K562 (cell line): Measurements from ENCODE around the gene HSPA1L. TPM values are rescaled to one million over a fixed set of nuclear protein-coding genes. Genes with fewer than 3 reads are reported as not detected.

Experiments used
- DMBX1 ChIP-seq: fragments of 250-450 bp; sonication (Bioruptor Pico); IDR thresholded peaks from 2 replicates; pipeline ENCODE4 v1.8.0; 2022; ENCODE audit warnings: inconsistent platforms, mild to moderate bottlenecking, moderate library complexity, borderline replicate concordance
- EZH2 ChIP-seq: IDR thresholded peaks from 2 replicates; pipeline ENCODE4 v1.6.1; 2012; ENCODE audit warnings: low read depth, mild to moderate bottlenecking, inconsistent platforms, low read length, borderline replicate concordance
- GABPA ChIP-seq: fragments of 200-800 bp; sonication (Bioruptor generic); conservative IDR thresholded peaks from 2 replicates; pipeline ENCODE4 v1.6.1; 2016; ENCODE audit warnings: low read depth, missing genetic modification characterization, missing compliant biosample characterization
- KDM2B ChIP-seq: fragments of 250-450 bp; sonication (Bioruptor Pico); IDR thresholded peaks from 2 replicates; pipeline ENCODE4 v1.8.0; 2021; ENCODE audit warnings: mild to moderate bottlenecking, moderate library complexity
- KLF1 ChIP-seq: fragments of 450-650 bp; IDR thresholded peaks from 2 replicates; pipeline ENCODE4 v1.6.1; 2016; ENCODE audit warnings: missing genetic modification characterization, missing compliant biosample characterization
- NEUROD1 ChIP-seq: fragments of 150-350 bp; IDR thresholded peaks from 2 replicates; pipeline ENCODE4 v1.6.1; 2014; ENCODE audit warnings: borderline replicate concordance, low read length, low read depth; ENCODE audit not compliant: partially characterized antibody
- RAD21 ChIP-seq, 2 experiments: fragments of 250-450 bp in 1 of 2; fragments of 450-650 bp in 1 of 2; sonication (Bioruptor Pico) in 1 of 2; formaldehyde crosslinking in 1 of 2; IDR thresholded peaks in 1 of 2; conservative IDR thresholded peaks in 1 of 2; 2 replicates each; pipeline versions ENCODE4 v1.4.0 to v1.8.0; 2020 to 2022; ENCODE audit warnings: mild to moderate bottlenecking in 2 of 2, moderate library complexity in 1 of 2
- RBM22 ChIP-seq: fragments of 200-400 bp; formaldehyde crosslinking; IDR thresholded peaks from 2 replicates; pipeline ENCODE4 v1.6.1; 2018; ENCODE audit warnings: low read length, low read depth; ENCODE audit not compliant: poor library complexity, severe bottlenecking
- SMAD3 ChIP-seq: fragments of 450-650 bp; formaldehyde crosslinking; conservative IDR thresholded peaks from 2 replicates; pipeline ENCODE4 v1.4.0; 2020; ENCODE audit warnings: mild to moderate bottlenecking
- SUPT5H ChIP-seq: fragments of 450-650 bp; IDR thresholded peaks from 2 replicates; pipeline ENCODE4 v1.6.1; 2016
- TAF1 ChIP-seq: IDR thresholded peaks from 2 replicates; pipeline ENCODE4 v1.6.1; 2011; ENCODE audit warnings: mild to moderate bottlenecking, low read length, moderate library complexity; ENCODE audit not compliant: insufficient read depth, control insufficient read depth, severe bottlenecking; ENCODE audit errors: extremely low read depth
- TOE1 ChIP-seq, 2 experiments: fragments of 450-650 bp in 1 of 2; sonication (generic) in 1 of 2; formaldehyde crosslinking in 1 of 2; IDR thresholded peaks; 2 replicates each; pipeline versions ENCODE4 v1.7.1 to v1.8.0; 2016 to 2022; ENCODE audit warnings: borderline replicate concordance in 2 of 2, mild to moderate bottlenecking in 2 of 2, antibody characterized with exemption in 1 of 2, inconsistent platforms in 1 of 2, low read depth in 1 of 2, missing genetic modification reagents in 1 of 2, moderate library complexity in 1 of 2
- polyA plus RNA-seq, 8 experiments: library from polyadenylated mRNA; depleted of rRNA in 4 of 8; stranded (reverse) in 5 of 8; unstranded in 3 of 8; fragments of >200 nt; fragmentation: Nextera tagmentation in 2 of 8; fragmentation: Illumina TruSeq in 1 of 8; extraction: Ambion mirVana in 2 of 8; extraction: Trizol in 1 of 8; gene quantifications; 2 replicates each; pipeline versions ENCODE4 v1.2.1 to v1.2.3, GENCODE V29; 2011 to 2014; ENCODE audit warnings: inconsistent platforms in 1 of 8, missing spikeins in 1 of 8
- total RNA-seq, 7 experiments: library from RNA; depleted of rRNA in 6 of 7; stranded (reverse); fragments of >200 nt in 6 of 7; fragmentation: Illumina TruSeq in 2 of 7; extraction: Trizol in 2 of 7; gene quantifications; 2 replicates each; pipeline versions ENCODE4 v1.2.1 to v1.2.3, GENCODE V29; 2011 to 2021; ENCODE audit warnings: low replicate concordance in 1 of 7
- TF ChIP-seq, protein P1 (sequence below): fragments of 250-450 bp; sonication (Bioruptor Pico); IDR thresholded peaks from 2 replicates; pipeline ENCODE4 v1.5.0; 2022; ENCODE audit warnings: mild to moderate bottlenecking
- TF ChIP-seq, protein P2 (sequence below): sonication (generic); formaldehyde crosslinking; IDR thresholded peaks from 2 replicates; pipeline ENCODE4 v1.8.0; 2023; ENCODE audit warnings: missing genetic modification reagents, mild to moderate bottlenecking, borderline replicate concordance
- TF ChIP-seq, protein P3 (sequence below): fragments of 250-450 bp; sonication (Bioruptor Pico); IDR thresholded peaks from 2 replicates; pipeline ENCODE4 v1.4.0; 2020; ENCODE audit warnings: borderline replicate concordance

Gene HSPA1L
- total and polyA plus RNA-seq, 9 of the 15 experiments (the other 6 are each of a cell fraction or from before 2014, with no cell fraction given) = 0.14 to 2.1 (median 1.3) TPM

DNA sequence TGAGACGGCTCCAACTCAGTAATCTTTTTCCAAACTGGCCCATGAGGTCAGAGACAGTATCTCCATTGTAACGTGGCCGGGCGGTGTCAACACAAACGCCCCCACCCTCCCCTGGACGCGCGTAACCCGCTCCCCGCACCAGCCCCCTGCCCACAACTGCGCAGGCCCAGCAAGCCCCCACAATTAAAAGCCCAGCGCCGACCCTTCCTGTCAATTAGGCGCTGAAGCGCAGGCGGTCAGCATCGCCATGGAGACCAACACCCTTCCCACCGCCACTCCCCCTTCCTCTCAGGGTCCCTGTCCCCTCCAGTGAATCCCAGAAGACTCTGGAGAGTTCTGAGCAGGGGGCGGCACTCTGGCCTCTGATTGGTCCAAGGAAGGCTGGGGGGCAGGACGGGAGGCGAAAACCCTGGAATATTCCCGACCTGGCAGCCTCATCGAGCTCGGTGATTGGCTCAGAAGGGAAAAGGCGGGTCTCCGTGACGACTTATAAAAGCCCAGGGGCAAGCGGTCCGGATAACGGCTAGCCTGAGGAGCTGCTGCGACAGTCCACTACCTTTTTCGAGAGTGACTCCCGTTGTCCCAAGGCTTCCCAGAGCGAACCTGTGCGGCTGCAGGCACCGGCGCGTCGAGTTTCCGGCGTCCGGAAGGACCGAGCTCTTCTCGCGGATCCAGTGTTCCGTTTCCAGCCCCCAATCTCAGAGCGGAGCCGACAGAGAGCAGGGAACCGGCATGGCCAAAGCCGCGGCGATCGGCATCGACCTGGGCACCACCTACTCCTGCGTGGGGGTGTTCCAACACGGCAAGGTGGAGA, at the start of gene HSPA1L, which contains the start of gene HSPA1A (continued):
- TF ChIP-seq, protein P1, sequence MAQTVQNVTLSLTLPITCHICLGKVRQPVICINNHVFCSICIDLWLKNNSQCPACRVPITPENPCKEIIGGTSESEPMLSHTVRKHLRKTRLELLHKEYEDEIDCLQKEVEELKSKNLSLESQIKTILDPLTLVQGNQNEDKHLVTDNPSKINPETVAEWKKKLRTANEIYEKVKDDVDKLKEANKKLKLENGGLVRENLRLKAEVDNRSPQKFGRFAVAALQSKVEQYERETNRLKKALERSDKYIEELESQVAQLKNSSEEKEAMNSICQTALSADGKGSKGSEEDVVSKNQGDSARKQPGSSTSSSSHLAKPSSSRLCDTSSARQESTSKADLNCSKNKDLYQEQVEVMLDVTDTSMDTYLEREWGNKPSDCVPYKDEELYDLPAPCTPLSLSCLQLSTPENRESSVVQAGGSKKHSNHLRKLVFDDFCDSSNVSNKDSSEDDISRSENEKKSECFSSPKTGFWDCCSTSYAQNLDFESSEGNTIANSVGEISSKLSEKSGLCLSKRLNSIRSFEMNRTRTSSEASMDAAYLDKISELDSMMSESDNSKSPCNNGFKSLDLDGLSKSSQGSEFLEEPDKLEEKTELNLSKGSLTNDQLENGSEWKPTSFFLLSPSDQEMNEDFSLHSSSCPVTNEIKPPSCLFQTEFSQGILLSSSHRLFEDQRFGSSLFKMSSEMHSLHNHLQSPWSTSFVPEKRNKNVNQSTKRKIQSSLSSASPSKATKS (CRISPR knock-in tag) = peak; percentile 43; the same call in 1 of the 2 replicates
- TF ChIP-seq RAD21 (CRISPR knock-in tag; conservative IDR thresholded peaks at IDR 0.05 in 1 of 2, IDR thresholded peaks at IDR 0.05 in 1 of 2) (peak; percentile 16 to 30; a peak in 3 of 4 replicates), SMAD3 (CRISPR knock-in tag) (peak; percentile 81; the same call in 1 of the 2 replicates), NEUROD1 (peak; percentile 87), TOE1 (IDR thresholded peaks at IDR 0.05; ENCODE audit: borderline replicate concordance) (no peak), TOE1 (CRISPR knock-in tag; IDR thresholded peaks at IDR 0.05; ENCODE audit: borderline replicate concordance, low read depth) (peak; percentile 98; the same call in 1 of the 2 replicates), TAF1 (peak; percentile 98), EZH2 (no peak), KDM2B (CRISPR knock-in tag) (peak; percentile 92), RBM22 (peak; percentile 87), SUPT5H (peak; percentile 100), DMBX1 (CRISPR knock-in tag) (0 out of 2 replicates have a peak, but pooled peaks have one; percentile 27), KLF1 (tag) (peak; percentile 44; the same call in 1 of the 2 replicates), GABPA (no peak)
- TF ChIP-seq, protein P2, sequence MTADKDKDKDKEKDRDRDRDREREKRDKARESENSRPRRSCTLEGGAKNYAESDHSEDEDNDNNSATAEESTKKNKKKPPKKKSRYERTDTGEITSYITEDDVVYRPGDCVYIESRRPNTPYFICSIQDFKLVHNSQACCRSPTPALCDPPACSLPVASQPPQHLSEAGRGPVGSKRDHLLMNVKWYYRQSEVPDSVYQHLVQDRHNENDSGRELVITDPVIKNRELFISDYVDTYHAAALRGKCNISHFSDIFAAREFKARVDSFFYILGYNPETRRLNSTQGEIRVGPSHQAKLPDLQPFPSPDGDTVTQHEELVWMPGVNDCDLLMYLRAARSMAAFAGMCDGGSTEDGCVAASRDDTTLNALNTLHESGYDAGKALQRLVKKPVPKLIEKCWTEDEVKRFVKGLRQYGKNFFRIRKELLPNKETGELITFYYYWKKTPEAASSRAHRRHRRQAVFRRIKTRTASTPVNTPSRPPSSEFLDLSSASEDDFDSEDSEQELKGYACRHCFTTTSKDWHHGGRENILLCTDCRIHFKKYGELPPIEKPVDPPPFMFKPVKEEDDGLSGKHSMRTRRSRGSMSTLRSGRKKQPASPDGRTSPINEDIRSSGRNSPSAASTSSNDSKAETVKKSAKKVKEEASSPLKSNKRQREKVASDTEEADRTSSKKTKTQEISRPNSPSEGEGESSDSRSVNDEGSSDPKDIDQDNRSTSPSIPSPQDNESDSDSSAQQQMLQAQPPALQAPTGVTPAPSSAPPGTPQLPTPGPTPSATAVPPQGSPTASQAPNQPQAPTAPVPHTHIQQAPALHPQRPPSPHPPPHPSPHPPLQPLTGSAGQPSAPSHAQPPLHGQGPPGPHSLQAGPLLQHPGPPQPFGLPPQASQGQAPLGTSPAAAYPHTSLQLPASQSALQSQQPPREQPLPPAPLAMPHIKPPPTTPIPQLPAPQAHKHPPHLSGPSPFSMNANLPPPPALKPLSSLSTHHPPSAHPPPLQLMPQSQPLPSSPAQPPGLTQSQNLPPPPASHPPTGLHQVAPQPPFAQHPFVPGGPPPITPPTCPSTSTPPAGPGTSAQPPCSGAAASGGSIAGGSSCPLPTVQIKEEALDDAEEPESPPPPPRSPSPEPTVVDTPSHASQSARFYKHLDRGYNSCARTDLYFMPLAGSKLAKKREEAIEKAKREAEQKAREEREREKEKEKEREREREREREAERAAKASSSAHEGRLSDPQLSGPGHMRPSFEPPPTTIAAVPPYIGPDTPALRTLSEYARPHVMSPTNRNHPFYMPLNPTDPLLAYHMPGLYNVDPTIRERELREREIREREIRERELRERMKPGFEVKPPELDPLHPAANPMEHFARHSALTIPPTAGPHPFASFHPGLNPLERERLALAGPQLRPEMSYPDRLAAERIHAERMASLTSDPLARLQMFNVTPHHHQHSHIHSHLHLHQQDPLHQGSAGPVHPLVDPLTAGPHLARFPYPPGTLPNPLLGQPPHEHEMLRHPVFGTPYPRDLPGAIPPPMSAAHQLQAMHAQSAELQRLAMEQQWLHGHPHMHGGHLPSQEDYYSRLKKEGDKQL (CRISPR knock-in tag) = 0 out of 2 replicates have a peak, but pooled peaks have one; percentile 85
- TF ChIP-seq, protein P3, sequence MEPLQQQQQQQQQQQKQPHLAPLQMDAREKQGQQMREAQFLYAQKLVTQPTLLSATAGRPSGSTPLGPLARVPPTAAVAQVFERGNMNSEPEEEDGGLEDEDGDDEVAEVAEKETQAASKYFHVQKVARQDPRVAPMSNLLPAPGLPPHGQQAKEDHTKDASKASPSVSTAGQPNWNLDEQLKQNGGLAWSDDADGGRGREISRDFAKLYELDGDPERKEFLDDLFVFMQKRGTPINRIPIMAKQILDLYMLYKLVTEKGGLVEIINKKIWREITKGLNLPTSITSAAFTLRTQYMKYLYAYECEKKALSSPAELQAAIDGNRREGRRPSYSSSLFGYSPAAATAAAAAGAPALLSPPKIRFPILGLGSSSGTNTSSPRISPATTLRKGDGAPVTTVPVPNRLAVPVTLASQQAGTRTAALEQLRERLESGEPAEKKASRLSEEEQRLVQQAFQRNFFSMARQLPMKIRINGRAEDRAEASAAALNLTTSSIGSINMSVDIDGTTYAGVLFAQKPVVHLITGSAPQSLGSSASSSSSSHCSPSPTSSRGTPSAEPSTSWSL (CRISPR knock-in tag) = peak; percentile 90; the same call in 1 of the 2 replicates
